ENCODE measurements around the gene CCDC180. TPM values are rescaled to one million over a fixed set of nuclear protein-coding genes. Genes with fewer than 3 reads are reported as not detected.

The CCDC180 gene
- polyA plus RNA-seq, 12 donors = 3.6 to 18.5 (median 7.8) TPM; not detected in 1

Other genes starting within 250 kb of the CCDC180 start
- gene TDRD7, start 104.4 kb downstream of the CCDC180 start, polyA plus RNA-seq (ENCODE audit: insufficient read length in 12 of 12) = 1 to 10 TPM in 11 of 12 donors, not detected in 1; 3.6 to 6.7 (median 5.5) TPM
- gene TMOD1, start 194.0 kb downstream of the CCDC180 start, polyA plus RNA-seq (ENCODE audit: insufficient read length in 12 of 12) = 100 to 1,000 TPM in 8 of 12 donors, 10 to 100 TPM in 3, not detected in 1; 53.8 to 181 (median 144) TPM